VCaP (cell line): ENCODE results near the gene CNPY4.

Experiments
- H3K27ac ChIP-seq: fragments of 450-650 bp; 2 replicates; pipeline ENCODE4 v1.5.1; 2017
- CTCF ChIP-seq: fragments of 450-650 bp; conservative IDR thresholded peaks from 2 replicates; pipeline ENCODE4 v1.5.1; 2017; ENCODE audit warnings: mild to moderate bottlenecking, moderate library complexity

Gene CNPY4

GRCh38 chr7:100088621-100089457 lies 30.6 kb upstream of the CNPY4 start, which contains the start of gene COPS6:
COPS6 (plus strand) TSS chr7:100088969; CDS start chr7:100088991, 22 bp downstream.
- TF ChIP-seq CTCF, result no peak
- peak within 1 kb of the TSS; percentile 93 for H3K27ac ChIP-seq

- peak overlapping the region; percentile 93 for H3K27ac ChIP-seq
- TF ChIP-seq CTCF, result no peak
Measured at GRCh38 chr7:100089458-100090196, 29.8 kb upstream of the CNPY4 start.

GRCh38 chr7:100090527-100091410 lies 28.7 kb upstream of the CNPY4 start:
- TF ChIP-seq CTCF, result no peak
- H3K27ac ChIP-seq, result no peak overlapping the region

- no peak overlapping the region for H3K27ac ChIP-seq
- peak; percentile 14; the same call in 1 of the 2 replicates for TF ChIP-seq CTCF
Measured at GRCh38 chr7:100091411-100092181, 27.8 kb upstream of the CNPY4 start.

- no peak for TF ChIP-seq CTCF
Measured at GRCh38 chr7:100093054-100093453, 26.4 kb upstream of the CNPY4 start.

GRCh38 chr7:100093498-100093897 lies 25.9 kb upstream of the CNPY4 start:
- no peak for TF ChIP-seq CTCF
- H3K27ac ChIP-seq, result peak overlapping the region; percentile 15

More at GRCh38 chr7:100093054-100093453, 26.4 kb upstream of the CNPY4 start:
- H3K27ac ChIP-seq, result peak overlapping the region; percentile 15; the same call in 1 of the 2 replicates
